Heart left ventricle (tissue), 16 donors: ENCODE results near the gene RHOA. TPM values are rescaled to one million over a fixed set of nuclear protein-coding genes. Genes with fewer than 3 reads are reported as not detected.

ENCODE experiments used
- ATAC-seq, 4 donors: fragments of 200-7000 bp; cut with Tn5 transposase; one replicate each; pipeline ENCODE4 v1.9.1; 2020 to 2022; ENCODE audit warnings: moderate library complexity in 4 of 4, mild to moderate bottlenecking in 3 of 4, moderate number of reproducible peaks in 1 of 4
- DNase-seq, 5 donors: peaks; one replicate each; pipeline ENCODE4 v3.0.0-alpha.2; 2020
- H3K27ac ChIP-seq, 12 donors: fragments of 200-600 bp; sonication (generic) in 4 of 12; one replicate each; pipeline versions ENCODE4 v1.5.0 to v1.8.0; 2016 to 2022; ENCODE audit warnings: mild to moderate bottlenecking in 2 of 12
- H3K27me3 ChIP-seq, 9 donors: fragments of 200-600 bp; sonication (generic) in 2 of 9; one replicate each; pipeline versions ENCODE4 v1.5.1 to v1.8.0; 2016 to 2022; ENCODE audit warnings: mild to moderate bottlenecking in 3 of 9
- H3K36me3 ChIP-seq, 9 donors: fragments of 200-600 bp; sonication (generic) in 2 of 9; one replicate each; pipeline versions ENCODE4 v1.5.0 to v1.8.0; 2018 to 2022; ENCODE audit warnings: mild to moderate bottlenecking in 2 of 9
- H3K4me1 ChIP-seq, 12 donors: fragments of 200-600 bp; sonication (generic) in 4 of 12; one replicate each; pipeline versions ENCODE4 v1.5.0 to v1.8.0; 2016 to 2022; ENCODE audit warnings: mild to moderate bottlenecking in 3 of 12
- H3K4me3 ChIP-seq, 12 donors: fragments of 200-600 bp; sonication (generic) in 4 of 12; one replicate each; pipeline versions ENCODE4 v1.5.0 to v1.8.0; 2017 to 2022; ENCODE audit warnings: mild to moderate bottlenecking in 9 of 12, moderate library complexity in 4 of 12
- H3K9me3 ChIP-seq, 12 donors: fragments of 200-600 bp; sonication (generic) in 4 of 12; one replicate each; pipeline versions ENCODE4 v1.5.0 to v1.8.0; 2016 to 2022; ENCODE audit warnings: mild to moderate bottlenecking in 1 of 12
- CTCF ChIP-seq, 12 donors: fragments of 200-600 bp; sonication (generic) in 4 of 12; IDR thresholded peaks; one replicate each; pipeline versions ENCODE4 v1.5.0 to v1.8.0; 2018 to 2022; ENCODE audit warnings: antibody characterized with exemption in 12 of 12, mild to moderate bottlenecking in 5 of 12
- POLR2A ChIP-seq, 2 donors: fragments of 450-650 bp; IDR thresholded peaks; one replicate each; pipeline ENCODE4 v1.6.1; 2017; ENCODE audit warnings: antibody characterized with exemption in 2 of 2, mild to moderate bottlenecking in 2 of 2, moderate library complexity in 2 of 2
- WGBS, 4 donors: extraction: QIAGEN DNeasy Blood & Tissue Kit in 2 of 4; methylation state at CpG; one replicate each; pipeline versions ENCODE4 v1.1.5 to v1.1.7; 2013 to 2018; 5-methylcytosine and 5-hydroxymethylcytosine counted together
- intact Hi-C, 10 donors: fragments of 100-400 bp; cut with DNase I; formaldehyde crosslinking; loops; one replicate each; pipeline versions ENCODE4 v1.11.1 to v1.14.2; 2022
- polyA plus RNA-seq, 2 donors: library from polyadenylated mRNA; stranded (reverse); fragments of 200-250 nt; gene quantifications; one replicate each; pipeline ENCODE4 v1.2.3, GENCODE V29; 2013
- total RNA-seq, 9 donors: library from RNA; depleted of rRNA in 2 of 9; stranded (reverse); fragments of >200 nt in 2 of 9; fragmentation: NEBNext Ultra II Directional in 3 of 9; extraction: Animal tissue kit (Norgen Biotek cat#: 25700) in 3 of 9; gene quantifications; one replicate each; pipeline versions ENCODE4 v1.1.0 to v1.2.4, GENCODE V29; 2016 to 2023
- donor health status: ischemic (EF 13 %, LVEDD 7.1; RV severe dilation, severe dysfunction).
- donor health status: healthy with polysubstance abuse.
- donor health status: DM: no; HTN: yes; CAD: no.
- donor health status: DM: no; HTN: no; CAD: no.
- donor health status: ischemic (EF 25% LVEDD 6.9; RV normal size, moderate dysfunction).
- donor health status: ischemic (EF 25% LVEDD 5.7; RV mildly dilated, moderate dysfunction).
- donor health status: healthy.
- donor health status: DM: yes; HTN: yes; CAD: no.
- donor health status: ischemic (EF 35%, LVEDD 5.7; RV mildly dilated, moderate dysfunction).
- donor health status: nonischemic (EF 11% LVEDD 7.7; RV severe dilation, severe dysfunction).
- donor health status: DM: yes; HTN: yes; CAD: no.
- donor health status: PGD.
- donor health status: ischemic (EF 29% LVEDD 5.4; RV normal size, mild dysfunction).
- donor health status: nonischemic (EF 23%, LVEDD 6.1; RV moderate dilation, normal function).

RHOA gene
- total and polyA plus RNA-seq, 11 donors, result 106 to 479 (median 291) TPM

DNA sequence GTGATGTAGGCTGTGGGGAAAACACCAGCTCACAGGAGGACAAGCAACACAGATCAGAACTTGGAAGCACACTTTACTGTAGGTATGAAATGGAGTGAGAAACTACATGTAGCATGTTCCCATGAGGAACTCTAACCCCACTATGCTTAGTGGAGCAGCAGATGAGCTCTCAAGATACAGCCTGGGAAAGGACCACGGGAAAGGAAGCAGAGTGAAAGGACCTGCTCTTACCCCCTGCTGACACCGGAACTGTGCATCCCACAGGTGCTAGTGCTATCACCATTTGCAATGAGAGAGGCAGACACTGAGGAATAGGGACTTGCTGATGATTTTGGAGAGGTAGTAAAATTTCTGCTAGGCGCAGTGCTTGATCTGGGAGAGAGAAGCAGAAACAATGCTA lies 100.5 kb downstream of the RHOA start:
- H3K27ac ChIP-seq, result no peak overlapping the region
- H3K4me3 ChIP-seq, result no peak overlapping the region
- H3K9me3 ChIP-seq, result no peaks in the 10 kb centered on the region
- H3K27me3 ChIP-seq, result no peaks in the 10 kb centered on the region
- H3K36me3 ChIP-seq, result peaks cover 0 to 98% (median 92%) of the 10 kb centered on the region in 9 donors
- H3K4me1 ChIP-seq, result peaks cover 0 to 8% (median 0%) of the 10 kb centered on the region in 12 donors
- no peak for TF ChIP-seq POLR2A (IDR thresholded peaks at IDR 0.05)
- TF ChIP-seq CTCF (IDR thresholded peaks at IDR 0.05), result no peak
- ATAC-seq (no peak), DNase-seq (no peak)
- intact Hi-C loops, result loop anchor here in 1 of 10 donors (10.0 kb wide), 1 partner anchor 346 kb away; no protein-coding TSS in a partner anchor
- 86 to 94% (median 91%) methylated on average over 3 of the region's 3 CpGs for WGBS, 4 donors

DNA sequence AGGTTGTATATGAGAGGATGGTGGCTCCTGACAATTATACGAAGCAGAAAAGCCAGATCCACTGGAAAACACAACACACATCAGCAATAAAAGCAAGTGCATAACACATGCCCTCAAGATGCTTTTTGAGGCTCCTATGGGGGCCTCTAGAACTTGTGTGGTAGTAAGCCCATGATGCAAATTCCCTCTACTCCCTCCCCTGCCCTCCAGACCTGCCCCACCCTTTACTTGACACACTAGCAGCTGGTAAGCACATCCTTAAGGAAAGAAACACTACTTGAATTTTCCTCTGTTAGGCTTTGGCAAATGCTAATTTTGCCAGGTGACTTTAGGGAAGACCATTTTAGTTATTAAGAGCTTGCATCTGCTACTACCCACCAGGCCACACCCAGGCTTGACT lies 101.1 kb downstream of the RHOA start:
- TF ChIP-seq POLR2A (IDR thresholded peaks at IDR 0.05), result no peak
- no peak for TF ChIP-seq CTCF (IDR thresholded peaks at IDR 0.05)
- Histone ChIP-seq H3K4me1 (peaks cover 0 to 8% (median 0%) of the 10 kb centered on the region in 12 donors), H3K36me3 (peaks cover 0 to 98% (median 92%) of the 10 kb centered on the region in 9 donors), H3K9me3 (no peaks in the 10 kb centered on the region), H3K27ac (no peak overlapping the region), H3K27me3 (no peaks in the 10 kb centered on the region), H3K4me3 (no peak overlapping the region)
- no peak for ATAC-seq
- 95 to 100% (median 98%) methylated on average over 1 of the region's 1 CpG for WGBS, 4 donors
- intact Hi-C loops, result loop anchor here in 1 of 10 donors (10.0 kb wide), 1 partner anchor 346 kb away; no protein-coding TSS in a partner anchor
- DNase-seq, result no peak

Other genes starting within 250 kb of the RHOA start
- 10 to 100 TPM in 7 of 9 donors, 1 to 10 TPM in 2; 9.7 to 24.0 (median 14.6) TPM for gene CCDC71, start 245.6 kb downstream of the RHOA start, total RNA-seq
- 10 to 100 TPM in 1 of 2 donors, 1 to 10 TPM in 1; 9.8 to 17.7 TPM for gene CCDC71, start 245.6 kb downstream of the RHOA start, polyA plus RNA-seq
- gene KLHDC8B, start 240.4 kb downstream of the RHOA start, total RNA-seq, result 100 to 1,000 TPM in 7 of 9 donors, 10 to 100 TPM in 2; 96.9 to 138 (median 112) TPM
- gene KLHDC8B, start 240.4 kb downstream of the RHOA start, polyA plus RNA-seq, result 100 to 1,000 TPM in 1 of 2 donors, 10 to 100 TPM in 1; 66.3 to 134 TPM
- gene C3orf62, start 134.7 kb downstream of the RHOA start, total RNA-seq, result 1 to 10 TPM; 1.3 to 5.6 (median 2.9) TPM
- gene C3orf62, start 134.7 kb downstream of the RHOA start, polyA plus RNA-seq, result 1 to 10 TPM; 2.5 to 3.3 TPM
- 10 to 100 TPM; 17.3 to 48.6 (median 37.2) TPM for gene USP4, start 71.9 kb downstream of the RHOA start, total RNA-seq
- 10 to 100 TPM; 24.3 to 27.8 TPM for gene USP4, start 71.9 kb downstream of the RHOA start, polyA plus RNA-seq
- 100 to 1,000 TPM in 8 of 9 donors, 10 to 100 TPM in 1; 86.3 to 341 (median 124) TPM for gene GPX1, start 53.6 kb downstream of the RHOA start, total RNA-seq
- 100 to 1,000 TPM; 174 to 189 TPM for gene GPX1, start 53.6 kb downstream of the RHOA start, polyA plus RNA-seq
- gene TCTA, start 447 bp upstream of the RHOA start, total RNA-seq, result 10 to 100 TPM; 13.2 to 25.3 (median 16.7) TPM
- gene TCTA, start 447 bp upstream of the RHOA start, polyA plus RNA-seq, result 10 to 100 TPM; 13.1 to 19.1 TPM
- 10 to 100 TPM; 10.3 to 39.9 (median 21.5) TPM for gene AMT, start 10.5 kb upstream of the RHOA start, total RNA-seq
- 10 to 100 TPM in 1 of 2 donors, 1 to 10 TPM in 1; 3.5 to 13.1 TPM for gene AMT, start 10.5 kb upstream of the RHOA start, polyA plus RNA-seq
- gene NICN1, start 17.3 kb upstream of the RHOA start, total RNA-seq, result 10 to 100 TPM in 7 of 9 donors, 1 to 10 TPM in 2; 4.7 to 21.0 (median 18.8) TPM
- gene NICN1, start 17.3 kb upstream of the RHOA start, polyA plus RNA-seq, result 10 to 100 TPM in 1 of 2 donors, 1 to 10 TPM in 1; 8.2 to 11.8 TPM
- gene DAG1, start 58.3 kb upstream of the RHOA start, total RNA-seq, result 100 to 1,000 TPM; 122 to 218 (median 141) TPM
- gene DAG1, start 58.3 kb upstream of the RHOA start, polyA plus RNA-seq, result 100 to 1,000 TPM in 1 of 2 donors, 10 to 100 TPM in 1; 39.9 to 124 TPM
- 1 to 10 TPM in 5 of 9 donors, under 1 TPM in 4; 0.12 to 1.6 (median 1.0) TPM for gene BSN, start 142.5 kb upstream of the RHOA start, total RNA-seq
- gene BSN, start 142.5 kb upstream of the RHOA start, polyA plus RNA-seq, result under 1 TPM; 0.19 to 0.42 TPM